GM19351 (cell line): ENCODE results near the gene EHMT2.
"Not testable (repeated sequence)": the region's sequence is repeated elsewhere in the genome, so short reads cannot be mapped to it uniquely, and the experiment has no call there.

Experiments
- ATAC-seq: cut with Tn5 transposase; IDR thresholded peaks from one replicate; pipeline ENCODE4 v1.9.1; 2021; ENCODE audit warnings: mild to moderate bottlenecking, moderate library complexity; ENCODE audit not compliant: unreplicated experiment

EHMT2 gene

GRCh38 chr6:31844507-31844906, 53.0 kb downstream of the EHMT2 start:
- ATAC-seq: no peak

GRCh38 chr6:31842053-31842452, 55.4 kb downstream of the EHMT2 start:
- no peak for ATAC-seq

- ATAC-seq: not testable (repeated sequence)
Measured at GRCh38 chr6:31839779-31840126, 57.7 kb downstream of the EHMT2 start.

- ATAC-seq: no peak
Measured at GRCh38 chr6:31838968-31839367, 58.5 kb downstream of the EHMT2 start.

GRCh38 chr6:31838114-31838553, 59.4 kb downstream of the EHMT2 start:
- not testable (repeated sequence) for ATAC-seq

GRCh38 chr6:31837369-31838113, 60.0 kb downstream of the EHMT2 start:
- no peak for ATAC-seq

GRCh38 chr6:31836474-31837368, 60.8 kb downstream of the EHMT2 start:
- no peak for ATAC-seq

- ATAC-seq: no peak
Measured at GRCh38 chr6:31836047-31836473, 61.4 kb downstream of the EHMT2 start.

GRCh38 chr6:31834367-31835250, 62.9 kb downstream of the EHMT2 start:
- no peak for ATAC-seq

- no peak for ATAC-seq
Measured at GRCh38 chr6:31831350-31832215, 65.9 kb downstream of the EHMT2 start.

- ATAC-seq: no peak
Measured at GRCh38 chr6:31830886-31831335, 66.6 kb downstream of the EHMT2 start.
